ENCODE results near the gene LYRM4. TPM values are rescaled to one million over a fixed set of nuclear protein-coding genes. Genes with fewer than 3 reads are reported as not detected.

Gene LYRM4
- total and polyA plus RNA-seq, 4 donors, result 15.2 to 23.2 (median 19.1) TPM

DNA sequence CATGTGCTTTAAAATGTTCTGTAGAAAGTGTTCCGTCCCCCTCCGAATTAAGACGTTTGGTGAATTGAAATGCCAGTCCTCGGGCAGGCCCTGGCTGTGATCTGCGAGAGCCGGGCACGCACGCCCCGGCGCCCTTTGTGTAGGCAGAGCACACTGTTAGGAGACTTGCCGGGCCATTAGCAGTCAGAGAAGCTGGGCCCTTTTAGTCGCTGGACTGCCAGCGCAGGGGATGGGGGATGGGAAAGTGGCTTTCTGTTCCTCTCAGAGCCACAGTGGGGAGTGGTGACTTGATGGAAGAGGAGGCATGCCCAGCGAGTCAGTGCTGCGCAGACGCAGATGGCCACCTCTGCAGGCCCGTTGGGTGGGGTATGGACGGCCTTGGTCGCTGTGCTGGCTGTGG lies 173.4 kb downstream of the LYRM4 start:
- Histone ChIP-seq H3K36me3 (ENCODE audit: control insufficient read depth in 4 of 4, insufficient read depth in 4 of 4, low read length in 4 of 4) (no peaks in the 10 kb centered on the region), H3K9ac (ENCODE audit: insufficient read depth in 1 of 2, low read length in 2 of 2) (no peak overlapping the region), H3K9me3 (ENCODE audit: control insufficient read depth in 4 of 4, insufficient read depth in 3 of 4, low read length in 3 of 4) (peaks cover 0 to 3% (median 0%) of the 10 kb centered on the region in 4 donors), H3K27ac (ENCODE audit: low read depth in 1 of 2, low read length in 1 of 2) (no peak overlapping the region), H3K4me1 (ENCODE audit: control insufficient read depth in 5 of 5, insufficient read depth in 5 of 5, low read length in 5 of 5) (peaks cover 0 to 17% (median 5%) of the 10 kb centered on the region in 5 donors), H3K4me3 (no peak overlapping the region), H3K27me3 (ENCODE audit: control insufficient read depth in 3 of 3, insufficient read depth in 3 of 3, low read length in 2 of 3) (peaks cover 4 to 15% (median 10%) of the 10 kb centered on the region in 3 donors)
- ATAC-seq (ENCODE audit: insufficient read depth, low FRiP score) (no peak), DNase-seq (peak in 1 of 3 donors; percentile 33)
- TF ChIP-seq, protein P1, sequence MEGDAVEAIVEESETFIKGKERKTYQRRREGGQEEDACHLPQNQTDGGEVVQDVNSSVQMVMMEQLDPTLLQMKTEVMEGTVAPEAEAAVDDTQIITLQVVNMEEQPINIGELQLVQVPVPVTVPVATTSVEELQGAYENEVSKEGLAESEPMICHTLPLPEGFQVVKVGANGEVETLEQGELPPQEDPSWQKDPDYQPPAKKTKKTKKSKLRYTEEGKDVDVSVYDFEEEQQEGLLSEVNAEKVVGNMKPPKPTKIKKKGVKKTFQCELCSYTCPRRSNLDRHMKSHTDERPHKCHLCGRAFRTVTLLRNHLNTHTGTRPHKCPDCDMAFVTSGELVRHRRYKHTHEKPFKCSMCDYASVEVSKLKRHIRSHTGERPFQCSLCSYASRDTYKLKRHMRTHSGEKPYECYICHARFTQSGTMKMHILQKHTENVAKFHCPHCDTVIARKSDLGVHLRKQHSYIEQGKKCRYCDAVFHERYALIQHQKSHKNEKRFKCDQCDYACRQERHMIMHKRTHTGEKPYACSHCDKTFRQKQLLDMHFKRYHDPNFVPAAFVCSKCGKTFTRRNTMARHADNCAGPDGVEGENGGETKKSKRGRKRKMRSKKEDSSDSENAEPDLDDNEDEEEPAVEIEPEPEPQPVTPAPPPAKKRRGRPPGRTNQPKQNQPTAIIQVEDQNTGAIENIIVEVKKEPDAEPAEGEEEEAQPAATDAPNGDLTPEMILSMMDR (IDR thresholded peaks at IDR 0.05; ENCODE audit: control extremely low read depth, extremely low read depth), result no peak
- WGBS, 2 donors, result 70 to 78% methylated on average over 19 of the region's 19 CpGs

DNA sequence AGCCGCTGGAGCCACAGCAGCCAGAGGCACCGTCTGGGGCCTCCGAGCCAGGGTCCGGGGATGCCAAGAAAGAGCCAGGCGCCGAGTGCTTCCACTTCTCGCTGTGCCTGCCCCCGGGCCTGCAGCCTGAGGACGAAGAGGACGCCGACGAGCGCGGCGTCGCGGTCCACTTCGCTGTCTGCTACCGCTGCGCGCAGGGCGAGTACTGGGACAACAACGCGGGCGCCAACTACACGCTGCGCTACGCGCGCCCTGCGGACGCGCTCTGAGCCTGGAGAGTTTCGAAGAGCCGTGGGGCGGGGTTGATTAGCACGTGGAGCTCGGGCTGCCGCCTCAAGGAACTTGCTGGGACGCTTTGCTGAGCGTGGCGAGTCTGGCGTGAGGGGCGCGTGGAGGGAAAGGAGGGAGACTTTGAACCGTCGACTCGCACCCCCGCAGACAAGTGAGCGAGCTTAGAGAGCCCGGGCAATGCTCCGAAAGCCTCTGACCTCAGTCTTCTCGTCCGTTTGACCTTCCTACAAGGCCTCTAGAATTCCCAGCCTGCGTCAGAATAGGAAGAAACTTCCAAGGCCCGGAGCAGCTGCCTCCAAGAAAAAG lies 174.4 kb downstream of the LYRM4 start:
- no peak overlapping the region for H3K9ac ChIP-seq (ENCODE audit: insufficient read depth in 1 of 2, low read length in 2 of 2)
- H3K4me3 ChIP-seq, result no peak overlapping the region
- TF ChIP-seq, protein P1 (IDR thresholded peaks at IDR 0.05; ENCODE audit: control extremely low read depth, extremely low read depth), result no peak
- peaks cover 0 to 17% (median 5%) of the 10 kb centered on the region in 5 donors for H3K4me1 ChIP-seq (ENCODE audit: control insufficient read depth in 5 of 5, insufficient read depth in 5 of 5, low read length in 5 of 5)
- ATAC-seq (ENCODE audit: insufficient read depth, low FRiP score), result no peak
- 22 to 36% methylated on average over 52 to 56 of the region's 56 CpGs for WGBS, 2 donors
- peak; percentile 30 to 45 (median 33) for DNase-seq
- H3K27me3 ChIP-seq (ENCODE audit: control insufficient read depth in 3 of 3, insufficient read depth in 3 of 3, low read length in 2 of 3), result peaks cover 4 to 15% (median 10%) of the 10 kb centered on the region in 3 donors
- no peaks in the 10 kb centered on the region for H3K36me3 ChIP-seq (ENCODE audit: control insufficient read depth in 4 of 4, insufficient read depth in 4 of 4, low read length in 4 of 4)
- no peak overlapping the region for H3K27ac ChIP-seq (ENCODE audit: low read depth in 1 of 2, low read length in 1 of 2)
- H3K9me3 ChIP-seq (ENCODE audit: control insufficient read depth in 4 of 4, insufficient read depth in 3 of 4, low read length in 3 of 4), result peaks cover 0 to 3% (median 0%) of the 10 kb centered on the region in 4 donors

DNA sequence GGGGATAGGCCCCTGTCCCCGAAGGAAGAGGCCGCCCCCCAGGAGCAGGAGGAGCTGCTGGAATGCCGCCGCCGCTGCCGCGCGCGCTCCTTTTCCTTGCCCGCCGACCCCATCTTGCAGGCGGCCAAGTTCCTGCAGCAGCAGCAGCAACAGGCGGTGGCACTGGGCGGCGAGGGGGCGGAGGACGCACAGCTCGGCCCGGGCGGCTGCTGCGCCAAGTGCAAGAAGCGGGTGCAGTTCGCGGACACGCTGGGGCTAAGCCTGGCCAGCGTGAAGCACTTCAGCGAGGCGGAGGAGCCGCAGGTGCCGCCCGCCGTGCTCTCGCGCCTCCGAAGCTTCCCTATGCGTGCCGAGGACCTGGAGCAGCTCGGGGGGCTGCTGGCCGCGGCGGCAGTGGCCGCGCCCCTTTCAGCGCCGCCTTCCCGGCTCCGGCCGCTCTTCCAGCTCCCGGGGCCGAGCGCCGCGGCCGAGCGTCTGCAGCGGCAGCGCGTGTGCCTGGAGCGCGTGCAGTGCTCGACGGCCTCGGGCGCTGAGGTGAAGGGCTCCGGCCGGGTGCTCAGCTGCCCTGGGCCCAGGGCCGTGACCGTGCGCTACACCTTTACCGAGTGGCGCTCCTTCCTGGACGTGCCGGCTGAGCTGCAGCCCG lies 175.0 kb downstream of the LYRM4 start:
- peak overlapping the region; percentile 37 to 83 for H3K27ac ChIP-seq (ENCODE audit: low read depth in 1 of 2, low read length in 1 of 2)
- DNase-seq, result peak; percentile 57 to 63 (median 62)
- no peak overlapping the region for H3K9ac ChIP-seq (ENCODE audit: insufficient read depth in 1 of 2, low read length in 2 of 2)
- WGBS, 2 donors, result 1 to 2% methylated on average over 63 to 74 of the region's 74 CpGs
- H3K9me3 ChIP-seq (ENCODE audit: control insufficient read depth in 4 of 4, insufficient read depth in 3 of 4, low read length in 3 of 4), result peaks cover 0 to 3% (median 0%) of the 10 kb centered on the region in 4 donors
- peaks cover 0 to 17% (median 5%) of the 10 kb centered on the region in 5 donors for H3K4me1 ChIP-seq (ENCODE audit: control insufficient read depth in 5 of 5, insufficient read depth in 5 of 5, low read length in 5 of 5)
- TF ChIP-seq, protein P1 (IDR thresholded peaks at IDR 0.05; ENCODE audit: control extremely low read depth, extremely low read depth), result no peak
- ATAC-seq (ENCODE audit: insufficient read depth, low FRiP score), result peak; percentile 6
- peaks cover 4 to 15% (median 10%) of the 10 kb centered on the region in 3 donors for H3K27me3 ChIP-seq (ENCODE audit: control insufficient read depth in 3 of 3, insufficient read depth in 3 of 3, low read length in 2 of 3)
- no peaks in the 10 kb centered on the region for H3K36me3 ChIP-seq (ENCODE audit: control insufficient read depth in 4 of 4, insufficient read depth in 4 of 4, low read length in 4 of 4)
- H3K4me3 ChIP-seq, result peak overlapping the region; percentile 46

All from lung (tissue), 12 donors.